SJCRH30 (cell line): Measurements from ENCODE around the gene TECTB. TPM values are rescaled to one million over a fixed set of nuclear protein-coding genes. Genes with fewer than 3 reads are reported as not detected.

ENCODE experiments used
- DNase-seq, 2 experiments: peaks; one replicate each; pipeline ENCODE4 v3.0.0-alpha.2; 2015 to 2020
- H3K27ac ChIP-seq: fragments of 250-450 bp; sonication (Bioruptor Pico); 2 replicates; pipeline ENCODE4 v1.5.1; 2020; ENCODE audit warnings: mild to moderate bottlenecking, moderate library complexity
- H3K27me3 ChIP-seq: fragments of 250-450 bp; sonication (Bioruptor Pico); 2 replicates; pipeline ENCODE4 v1.5.1; 2020; ENCODE audit warnings: mild to moderate bottlenecking, moderate library complexity
- H3K36me3 ChIP-seq: fragments of 250-450 bp; sonication (Bioruptor Pico); 2 replicates; pipeline ENCODE4 v1.5.1; 2020; ENCODE audit warnings: mild to moderate bottlenecking, moderate library complexity
- H3K4me1 ChIP-seq: fragments of 250-450 bp; sonication (Bioruptor Pico); 2 replicates; pipeline ENCODE4 v1.5.1; 2020; ENCODE audit warnings: mild to moderate bottlenecking, moderate library complexity
- H3K4me3 ChIP-seq: fragments of 250-450 bp; sonication (Bioruptor Pico); 2 replicates; pipeline ENCODE4 v1.5.1; 2020; ENCODE audit warnings: mild to moderate bottlenecking, moderate library complexity
- H3K9me3 ChIP-seq: fragments of 250-450 bp; sonication (Bioruptor Pico); replicated peaks from 2 replicates; pipeline ENCODE4 v1.5.1; 2020; ENCODE audit warnings: mild to moderate bottlenecking, moderate library complexity
- total RNA-seq: library from RNA; depleted of rRNA; stranded (reverse); fragments of >200 nt; shearing (Covaris generic); gene quantifications from 2 replicates; pipeline ENCODE4 v1.2.3, GENCODE V29; 2014

The TECTB gene
- total RNA-seq, 1 experiment from 2014 or later, result not detected

DNA sequence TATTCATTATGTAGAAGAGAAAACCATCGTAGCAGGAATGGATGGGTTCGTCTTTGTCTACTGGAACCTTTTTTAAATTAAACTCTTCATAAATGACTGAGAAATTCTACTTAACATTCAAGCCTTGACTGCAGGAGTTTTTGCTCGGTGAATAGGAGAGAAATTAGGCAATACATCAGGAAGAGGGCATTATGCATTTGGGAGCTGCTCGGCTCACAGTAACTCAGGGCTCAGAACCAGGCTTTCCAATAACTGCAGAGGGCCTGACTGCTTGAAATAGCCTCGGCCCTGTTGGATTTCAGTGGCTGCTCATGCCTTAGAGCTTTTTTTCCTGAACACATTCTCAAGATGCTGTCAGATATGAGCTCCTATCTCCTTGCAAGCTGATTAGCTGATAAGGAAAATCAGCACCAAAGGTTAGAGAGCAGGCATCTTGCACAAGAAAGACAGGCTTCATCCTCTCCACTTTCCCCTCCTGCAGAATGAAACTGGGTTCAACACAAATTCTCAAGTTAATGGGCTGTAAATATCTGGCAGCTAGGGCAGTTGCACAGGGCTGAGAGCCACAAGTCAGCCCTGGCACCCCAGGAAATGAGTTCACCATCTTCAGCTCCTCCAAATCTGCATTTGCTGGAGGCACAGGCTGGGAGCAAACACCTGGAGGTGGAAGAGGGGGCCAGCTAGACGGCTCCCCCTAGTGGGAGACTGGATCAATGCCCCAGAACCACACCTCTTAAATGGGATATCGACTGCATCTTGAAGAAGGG, 24.3 kb downstream of the TECTB start:
- no peaks in the 10 kb centered on the region for H3K4me1 ChIP-seq
- H3K36me3 ChIP-seq, result no peaks in the 10 kb centered on the region
- peak; percentile 32 to 64 for DNase-seq
- H3K9me3 ChIP-seq, result no peaks in the 10 kb centered on the region
- H3K27me3 ChIP-seq, result no peaks in the 10 kb centered on the region; the same call in none of the 2 replicates
- H3K27ac ChIP-seq, result no peak overlapping the region
- no peak overlapping the region for H3K4me3 ChIP-seq

GRCh38 chr10:112308125-112308502, 24.9 kb downstream of the TECTB start:
- Histone ChIP-seq H3K27ac (no peak overlapping the region), H3K36me3 (no peaks in the 10 kb centered on the region), H3K4me3 (no peak overlapping the region), H3K27me3 (peaks cover 3% of the 10 kb centered on the region), H3K4me1 (no peaks in the 10 kb centered on the region), H3K9me3 (no peaks in the 10 kb centered on the region)
- DNase-seq, result no peak

GRCh38 chr10:112311481-112311880, 28.3 kb downstream of the TECTB start:
- H3K27ac ChIP-seq, result no peak overlapping the region
- H3K4me3 ChIP-seq, result no peak overlapping the region
- H3K27me3 ChIP-seq, result peaks cover 6% of the 10 kb centered on the region
- H3K9me3 ChIP-seq, result no peaks in the 10 kb centered on the region
- H3K4me1 ChIP-seq, result no peaks in the 10 kb centered on the region
- no peaks in the 10 kb centered on the region for H3K36me3 ChIP-seq
- DNase-seq, result no peak

DNA sequence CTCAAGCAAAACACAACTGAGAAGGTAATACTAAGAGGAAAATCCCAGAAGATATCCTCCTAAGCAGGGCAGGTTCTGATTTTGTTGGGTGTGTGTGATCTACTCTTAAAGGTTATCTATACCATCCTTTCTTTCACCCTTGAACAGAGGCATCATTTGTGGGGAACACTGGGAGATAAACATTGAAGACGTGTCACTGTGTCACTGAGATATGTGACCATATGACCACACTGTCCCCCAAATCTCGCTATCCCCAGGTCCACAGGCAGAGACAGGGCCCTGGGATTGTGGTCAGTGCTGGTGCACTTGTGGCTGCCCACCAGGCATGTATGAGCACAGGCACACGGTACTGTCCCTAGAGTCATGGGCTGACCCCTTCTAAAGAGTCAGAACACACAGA, 30.0 kb downstream of the TECTB start:
- no peaks in the 10 kb centered on the region for H3K4me1 ChIP-seq
- H3K36me3 ChIP-seq, result no peaks in the 10 kb centered on the region
- peaks cover 16% of the 10 kb centered on the region for H3K27me3 ChIP-seq
- no peak overlapping the region for H3K4me3 ChIP-seq
- no peak overlapping the region for H3K27ac ChIP-seq
- no peaks in the 10 kb centered on the region for H3K9me3 ChIP-seq
- no peak for DNase-seq

DNA sequence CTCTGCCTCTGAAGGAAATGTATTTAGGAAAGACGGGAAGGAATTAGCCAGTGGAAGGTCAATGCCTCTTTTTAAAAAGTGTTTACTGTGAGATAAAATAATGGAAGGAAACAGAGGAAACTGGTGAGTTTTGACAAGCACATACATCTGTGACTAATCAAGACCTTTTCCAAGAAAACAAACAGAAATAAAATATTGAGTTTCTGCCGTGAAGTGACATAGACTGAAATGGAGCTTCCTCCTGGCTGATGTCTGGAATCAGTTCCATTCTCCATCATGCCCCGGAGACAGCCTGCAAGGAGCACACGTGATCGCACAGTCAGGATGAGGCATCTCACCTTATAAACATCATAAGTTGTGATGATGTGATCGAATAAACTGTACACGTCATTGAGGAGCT, 30.7 kb downstream of the TECTB start:
- Histone ChIP-seq H3K27me3 (peaks cover 18% of the 10 kb centered on the region), H3K36me3 (no peaks in the 10 kb centered on the region), H3K4me1 (no peaks in the 10 kb centered on the region), H3K9me3 (no peaks in the 10 kb centered on the region), H3K27ac (no peak overlapping the region), H3K4me3 (no peak overlapping the region)
- DNase-seq, result no peak

GRCh38 chr10:112314822-112315474, 31.7 kb downstream of the TECTB start:
- DNase-seq, result peak; percentile 53 to 83
- Histone ChIP-seq H3K4me1 (no peaks in the 10 kb centered on the region), H3K9me3 (no peaks in the 10 kb centered on the region), H3K36me3 (no peaks in the 10 kb centered on the region), H3K27me3 (peaks cover 21% of the 10 kb centered on the region), H3K27ac (no peak overlapping the region), H3K4me3 (no peak overlapping the region)

GRCh38 chr10:112327678-112328077, 44.5 kb downstream of the TECTB start:
- Histone ChIP-seq H3K9me3 (no peaks in the 10 kb centered on the region), H3K36me3 (no peaks in the 10 kb centered on the region), H3K27ac (no peak overlapping the region), H3K4me3 (no peak overlapping the region), H3K27me3 (no peaks in the 10 kb centered on the region), H3K4me1 (no peaks in the 10 kb centered on the region)
- no peak for DNase-seq

GRCh38 chr10:112330162-112330561, 47.0 kb downstream of the TECTB start:
- H3K4me1 ChIP-seq, result no peaks in the 10 kb centered on the region
- H3K36me3 ChIP-seq, result no peaks in the 10 kb centered on the region
- H3K27ac ChIP-seq, result no peak overlapping the region
- H3K9me3 ChIP-seq, result no peaks in the 10 kb centered on the region
- no peak for DNase-seq
- no peaks in the 10 kb centered on the region for H3K27me3 ChIP-seq
- H3K4me3 ChIP-seq, result no peak overlapping the region

GRCh38 chr10:112330607-112331160, 47.5 kb downstream of the TECTB start:
- Histone ChIP-seq H3K9me3 (no peaks in the 10 kb centered on the region), H3K27ac (no peak overlapping the region), H3K4me1 (no peaks in the 10 kb centered on the region), H3K36me3 (no peaks in the 10 kb centered on the region), H3K4me3 (no peak overlapping the region), H3K27me3 (no peaks in the 10 kb centered on the region)
- no peak for DNase-seq

DNA sequence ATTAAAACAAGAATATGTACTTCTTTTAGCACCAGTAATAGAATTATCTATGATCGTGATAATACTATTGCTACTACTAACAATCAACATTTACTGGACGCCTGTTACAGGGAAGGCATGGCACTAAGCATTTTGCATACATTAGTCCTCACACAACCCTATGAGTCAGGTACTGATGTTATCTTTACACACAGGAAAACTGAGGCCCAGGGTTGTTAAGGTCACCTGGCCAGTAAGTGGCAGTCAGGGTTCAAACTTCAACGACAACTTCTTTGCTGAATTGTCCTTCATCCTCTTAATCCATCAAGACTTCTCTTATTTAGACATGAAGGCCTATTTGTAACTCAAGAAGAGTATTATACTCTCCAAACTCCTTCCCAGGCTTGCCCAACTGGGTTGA, 48.8 kb downstream of the TECTB start:
- DNase-seq, result no peak
- H3K9me3 ChIP-seq, result no peaks in the 10 kb centered on the region
- H3K4me3 ChIP-seq, result no peak overlapping the region
- no peak overlapping the region for H3K27ac ChIP-seq
- H3K36me3 ChIP-seq, result no peaks in the 10 kb centered on the region
- no peaks in the 10 kb centered on the region for H3K27me3 ChIP-seq
- H3K4me1 ChIP-seq, result no peaks in the 10 kb centered on the region

DNA sequence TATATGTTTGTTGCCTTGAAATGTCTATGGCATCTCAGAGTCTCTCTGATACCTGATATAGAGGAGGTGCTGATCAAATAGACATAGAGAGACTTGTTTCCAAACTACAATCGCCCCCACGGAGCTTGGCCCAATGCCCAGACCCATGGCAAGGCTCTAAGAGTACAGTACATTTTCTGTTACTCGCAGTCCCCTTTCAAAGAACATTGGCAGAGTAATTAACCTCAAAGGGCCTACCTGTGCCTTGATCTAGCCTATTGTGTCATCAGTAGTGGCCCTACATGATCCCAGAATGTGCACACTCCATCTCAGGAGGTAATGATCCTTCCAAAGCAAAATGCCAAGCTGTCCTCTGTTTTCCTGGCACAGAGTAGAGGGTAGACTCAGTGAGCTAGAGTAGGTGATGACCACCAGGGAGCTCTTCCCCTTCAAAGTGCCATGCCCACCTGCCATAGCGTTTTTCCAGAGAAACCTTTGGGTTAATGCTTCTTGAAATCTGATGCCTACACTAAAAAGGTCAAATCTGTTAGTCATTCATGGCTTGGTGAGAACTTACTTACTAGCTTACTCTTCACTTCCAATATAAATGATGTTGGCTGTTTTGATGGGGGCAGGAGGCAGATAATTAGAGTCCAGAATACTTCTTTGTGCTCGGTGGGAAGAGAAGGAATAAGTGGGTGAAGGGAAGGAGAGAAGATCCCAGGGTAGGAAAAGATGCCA, 49.5 kb downstream of the TECTB start:
- Histone ChIP-seq H3K4me1 (no peaks in the 10 kb centered on the region), H3K27ac (no peak overlapping the region), H3K9me3 (no peaks in the 10 kb centered on the region), H3K4me3 (no peak overlapping the region), H3K36me3 (no peaks in the 10 kb centered on the region), H3K27me3 (no peaks in the 10 kb centered on the region)
- DNase-seq, result no peak

- Histone ChIP-seq H3K27me3 (no peaks in the 10 kb centered on the region), H3K9me3 (no peaks in the 10 kb centered on the region), H3K36me3 (no peaks in the 10 kb centered on the region), H3K4me1 (no peaks in the 10 kb centered on the region), H3K27ac (no peak overlapping the region), H3K4me3 (no peak overlapping the region)
- no peak for DNase-seq
Observed at GRCh38 chr10:112333452-112333851, 50.3 kb downstream of the TECTB start.

- Histone ChIP-seq H3K27ac (no peak overlapping the region), H3K4me1 (no peaks in the 10 kb centered on the region), H3K36me3 (no peaks in the 10 kb centered on the region), H3K4me3 (no peak overlapping the region), H3K27me3 (no peaks in the 10 kb centered on the region), H3K9me3 (no peaks in the 10 kb centered on the region)
- DNase-seq, result no peak
Observed at GRCh38 chr10:112335111-112335867, 52.1 kb downstream of the TECTB start.

- H3K9me3 ChIP-seq, result no peaks in the 10 kb centered on the region
- H3K27ac ChIP-seq, result no peak overlapping the region
- no peak for DNase-seq
- no peaks in the 10 kb centered on the region for H3K27me3 ChIP-seq
- no peaks in the 10 kb centered on the region for H3K4me1 ChIP-seq
- H3K36me3 ChIP-seq, result no peaks in the 10 kb centered on the region
- H3K4me3 ChIP-seq, result no peak overlapping the region
Observed at GRCh38 chr10:112335868-112336265, 52.7 kb downstream of the TECTB start.
